Astrocyte of the cerebellum (primary cell): ENCODE results near the gene ASGR2.
"Not testable (repeated sequence)": the region's sequence is repeated elsewhere in the genome, so short reads cannot be mapped to it uniquely, and the experiment has no call there.

ENCODE experiments used
- DNase-seq: peaks from one replicate; pipeline ENCODE4 v3.0.0-alpha.2; 2011; ENCODE audit warnings: low read depth
- H3K4me3 ChIP-seq: 2 replicates; pipeline ENCODE4 v1.5.1; 2011; ENCODE audit warnings: mild to moderate bottlenecking, low read depth, low read length, moderate library complexity
- in situ Hi-C: cut with HindIII; loops from 2 replicates; pipeline ENCODE4 v1.10.0; 2017; ENCODE audit warnings: low sequenced_read_pairs
- TF ChIP-seq, protein P1 (sequence below): IDR thresholded peaks from 2 replicates; pipeline ENCODE4 v1.5.1; 2012; ENCODE audit warnings: low read length, low read depth, moderate library complexity, mild to moderate bottlenecking; ENCODE audit errors: missing control alignments

ASGR2 gene

DNA sequence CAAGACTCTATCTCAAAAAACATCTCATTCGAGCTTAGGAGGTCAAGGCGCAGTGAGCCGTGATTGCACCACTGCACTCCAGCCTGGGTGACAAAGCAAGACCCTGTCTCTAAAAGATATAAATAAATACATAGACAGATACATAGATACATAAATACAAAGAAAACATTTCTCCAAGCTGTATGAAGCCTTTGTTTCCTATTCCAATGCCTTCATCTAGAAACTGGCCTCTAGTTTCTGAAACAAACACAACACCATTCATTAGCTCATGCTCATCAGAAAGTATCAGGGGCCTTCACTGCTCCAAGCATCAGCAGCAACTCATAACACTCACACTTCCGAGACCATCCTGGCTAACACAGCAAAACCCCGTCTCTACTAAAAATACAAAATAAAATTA, 10.3 kb upstream of the ASGR2 start:
- in situ Hi-C loops = loop anchor here (5.0 kb wide), 1 partner anchor 53 kb away; no protein-coding TSS in a partner anchor
- no peak overlapping the region for H3K4me3 ChIP-seq
- no peak for DNase-seq
- TF ChIP-seq, protein P1, sequence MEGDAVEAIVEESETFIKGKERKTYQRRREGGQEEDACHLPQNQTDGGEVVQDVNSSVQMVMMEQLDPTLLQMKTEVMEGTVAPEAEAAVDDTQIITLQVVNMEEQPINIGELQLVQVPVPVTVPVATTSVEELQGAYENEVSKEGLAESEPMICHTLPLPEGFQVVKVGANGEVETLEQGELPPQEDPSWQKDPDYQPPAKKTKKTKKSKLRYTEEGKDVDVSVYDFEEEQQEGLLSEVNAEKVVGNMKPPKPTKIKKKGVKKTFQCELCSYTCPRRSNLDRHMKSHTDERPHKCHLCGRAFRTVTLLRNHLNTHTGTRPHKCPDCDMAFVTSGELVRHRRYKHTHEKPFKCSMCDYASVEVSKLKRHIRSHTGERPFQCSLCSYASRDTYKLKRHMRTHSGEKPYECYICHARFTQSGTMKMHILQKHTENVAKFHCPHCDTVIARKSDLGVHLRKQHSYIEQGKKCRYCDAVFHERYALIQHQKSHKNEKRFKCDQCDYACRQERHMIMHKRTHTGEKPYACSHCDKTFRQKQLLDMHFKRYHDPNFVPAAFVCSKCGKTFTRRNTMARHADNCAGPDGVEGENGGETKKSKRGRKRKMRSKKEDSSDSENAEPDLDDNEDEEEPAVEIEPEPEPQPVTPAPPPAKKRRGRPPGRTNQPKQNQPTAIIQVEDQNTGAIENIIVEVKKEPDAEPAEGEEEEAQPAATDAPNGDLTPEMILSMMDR = no peak

DNA sequence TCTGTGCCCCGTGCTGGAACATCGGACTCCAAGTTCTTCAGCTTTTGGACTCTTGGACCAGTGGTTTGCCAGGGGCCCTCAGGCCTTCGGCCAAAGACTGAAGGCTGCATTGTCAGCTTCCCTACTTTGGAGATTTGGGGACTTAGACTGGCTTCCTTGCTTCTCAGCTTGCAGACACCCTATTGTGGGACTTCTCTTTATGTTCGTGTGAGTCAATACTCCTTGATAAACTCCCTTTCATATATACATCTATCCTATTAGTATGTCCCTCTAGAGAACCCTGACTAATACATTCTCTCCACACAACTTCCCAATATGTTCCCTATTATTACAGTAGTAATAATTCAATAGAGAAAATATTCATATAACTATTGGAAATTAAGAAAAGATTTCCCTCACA, 9.2 kb upstream of the ASGR2 start:
- in situ Hi-C loops = loop anchor here (5.0 kb wide), 1 partner anchor 52 kb away; no protein-coding TSS in a partner anchor
- DNase-seq = no peak
- TF ChIP-seq, protein P1 = no peak
- no peak overlapping the region for H3K4me3 ChIP-seq

DNA sequence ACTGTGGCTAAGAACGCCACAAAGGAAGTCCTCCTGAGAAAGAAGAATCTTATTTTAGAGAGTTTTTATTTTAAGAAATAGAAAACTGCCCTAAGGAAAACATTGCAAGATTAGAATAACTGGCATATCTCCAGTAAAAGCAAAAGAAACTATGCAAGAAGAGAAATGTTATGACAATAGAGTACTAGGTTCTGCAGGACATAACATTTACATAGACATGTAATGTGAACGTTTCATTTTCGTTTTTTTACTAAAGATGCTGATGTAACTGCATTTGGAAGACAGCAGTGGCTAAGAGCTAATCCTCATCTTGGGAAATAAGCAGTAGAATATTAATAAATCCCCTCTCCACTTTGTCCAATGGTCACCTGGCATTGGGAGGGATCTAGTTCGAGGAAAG, 7.8 kb upstream of the ASGR2 start:
- in situ Hi-C loops = loop anchor here (5.0 kb wide), 1 partner anchor 50 kb away; no protein-coding TSS in a partner anchor
- TF ChIP-seq, protein P1 = no peak
- H3K4me3 ChIP-seq = no peak overlapping the region
- no peak for DNase-seq

GRCh38 chr17:7120635-7121034, 6.0 kb upstream of the ASGR2 start:
- in situ Hi-C loops = loop anchor here (5.0 kb wide), 1 partner anchor 48 kb away; no protein-coding TSS in a partner anchor
- H3K4me3 ChIP-seq, DNase-seq: not testable (repeated sequence)

- in situ Hi-C loops = loop anchor here (5.0 kb wide), 1 partner anchor 48 kb away; no protein-coding TSS in a partner anchor
- no peak overlapping the region for H3K4me3 ChIP-seq
- no peak for DNase-seq
- TF ChIP-seq, protein P1 = no peak
Measured at GRCh38 chr17:7120123-7120522, 5.5 kb upstream of the ASGR2 start.

GRCh38 chr17:7119314-7119713, 4.7 kb upstream of the ASGR2 start:
- no peak overlapping the region for H3K4me3 ChIP-seq
- TF ChIP-seq, protein P1 = no peak
- in situ Hi-C loops = no loop called here
- DNase-seq = no peak

DNA sequence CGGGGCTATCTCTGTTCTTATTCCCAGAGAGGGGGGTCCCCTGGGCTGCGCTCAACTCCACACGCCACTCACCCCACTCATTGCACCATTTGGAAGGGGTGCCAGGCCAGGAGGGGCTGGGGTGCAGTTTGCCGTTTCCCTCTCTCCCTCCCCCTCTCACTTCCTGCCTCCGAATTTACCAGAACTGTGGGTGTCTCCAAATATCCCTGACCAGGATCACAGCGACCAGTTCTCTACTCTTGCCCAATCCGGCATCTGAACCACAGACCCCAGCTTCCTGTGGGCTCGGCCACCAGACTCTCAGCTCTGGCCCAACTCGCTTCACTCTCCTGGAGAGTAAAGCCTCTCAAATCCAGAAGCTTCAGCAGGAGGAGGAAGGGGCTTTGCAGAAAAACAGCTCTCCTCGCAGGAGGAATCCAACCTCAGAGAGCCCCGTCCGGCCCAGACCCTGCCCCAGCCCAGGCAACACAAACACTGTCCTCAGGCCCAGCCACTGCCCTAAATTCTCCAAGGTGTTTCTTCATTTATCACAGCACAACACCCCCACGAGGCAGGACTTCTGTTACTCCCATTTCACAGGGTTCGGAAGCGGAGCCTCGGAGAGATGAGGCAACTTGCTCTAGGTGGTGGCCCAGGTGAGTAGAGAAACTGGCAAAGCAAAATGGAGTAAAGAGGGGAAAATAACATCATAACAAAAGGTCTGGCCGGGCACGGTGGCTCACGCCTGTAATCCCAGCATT, 423 bp upstream of the ASGR2 start:
- no peak overlapping the region for H3K4me3 ChIP-seq
- no peak for DNase-seq
- in situ Hi-C loops = no loop called here
- TF ChIP-seq, protein P1 = no peak
